Tibial nerve (tissue), 4 donors: Measurements from ENCODE around the gene GPHN.

Experiments used
- EP300 ChIP-seq, 2 donors: sonication (generic); formaldehyde crosslinking; IDR thresholded peaks; one replicate each; pipeline ENCODE4 v1.6.1; 2017; ENCODE audit warnings: antibody characterized with exemption in 2 of 2, mild to moderate bottlenecking in 1 of 2
- POLR2A ChIP-seq, 2 donors: fragments of 450-650 bp; IDR thresholded peaks; one replicate each; pipeline ENCODE4 v1.6.1; 2017; ENCODE audit warnings: antibody characterized with exemption in 2 of 2, mild to moderate bottlenecking in 2 of 2, moderate library complexity in 2 of 2
- TF ChIP-seq, protein P1 (sequence below), 5 experiments: fragments of 200-600 bp in 3 of 5; fragments of 450-650 bp in 2 of 5; sonication (generic) in 3 of 5; IDR thresholded peaks; one replicate each; pipeline ENCODE4 v1.5.1; 2016 to 2019; ENCODE audit warnings: antibody characterized with exemption in 5 of 5, mild to moderate bottlenecking in 3 of 5, moderate library complexity in 2 of 5

DNA sequence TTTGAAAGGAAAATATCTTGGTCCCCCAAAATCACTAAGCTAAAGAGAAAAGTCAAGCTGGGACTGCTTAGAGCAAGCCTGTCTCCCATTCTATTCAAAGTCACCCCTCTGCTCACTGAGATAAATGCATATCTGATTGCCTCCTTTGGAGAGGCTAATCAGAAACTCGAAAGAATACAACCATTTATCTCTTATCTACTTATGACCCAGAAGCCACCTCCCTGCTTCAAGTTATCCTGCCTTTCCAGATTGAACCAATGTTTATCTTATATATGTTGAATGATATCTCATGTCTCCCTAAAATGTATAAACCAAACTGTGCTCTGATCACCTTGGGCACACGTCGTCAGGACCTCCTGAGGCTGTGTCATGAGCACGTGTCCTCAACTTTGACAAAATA is 36.4 kb upstream of the GPHN start:
- no peak for TF ChIP-seq POLR2A (IDR thresholded peaks at IDR 0.05)
- TF ChIP-seq, protein P1, sequence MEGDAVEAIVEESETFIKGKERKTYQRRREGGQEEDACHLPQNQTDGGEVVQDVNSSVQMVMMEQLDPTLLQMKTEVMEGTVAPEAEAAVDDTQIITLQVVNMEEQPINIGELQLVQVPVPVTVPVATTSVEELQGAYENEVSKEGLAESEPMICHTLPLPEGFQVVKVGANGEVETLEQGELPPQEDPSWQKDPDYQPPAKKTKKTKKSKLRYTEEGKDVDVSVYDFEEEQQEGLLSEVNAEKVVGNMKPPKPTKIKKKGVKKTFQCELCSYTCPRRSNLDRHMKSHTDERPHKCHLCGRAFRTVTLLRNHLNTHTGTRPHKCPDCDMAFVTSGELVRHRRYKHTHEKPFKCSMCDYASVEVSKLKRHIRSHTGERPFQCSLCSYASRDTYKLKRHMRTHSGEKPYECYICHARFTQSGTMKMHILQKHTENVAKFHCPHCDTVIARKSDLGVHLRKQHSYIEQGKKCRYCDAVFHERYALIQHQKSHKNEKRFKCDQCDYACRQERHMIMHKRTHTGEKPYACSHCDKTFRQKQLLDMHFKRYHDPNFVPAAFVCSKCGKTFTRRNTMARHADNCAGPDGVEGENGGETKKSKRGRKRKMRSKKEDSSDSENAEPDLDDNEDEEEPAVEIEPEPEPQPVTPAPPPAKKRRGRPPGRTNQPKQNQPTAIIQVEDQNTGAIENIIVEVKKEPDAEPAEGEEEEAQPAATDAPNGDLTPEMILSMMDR (IDR thresholded peaks at IDR 0.05), result no peak
- no peak for TF ChIP-seq EP300 (IDR thresholded peaks at IDR 0.05)
